Astrocyte (in vitro differentiated cells and primary cell): ENCODE data around the gene STOM. TPM values are rescaled to one million over a fixed set of nuclear protein-coding genes. Genes with fewer than 3 reads are reported as not detected.
A peak's percentile ranks its signal among the peaks of the same experiment; 100 is the strongest.

Experiments
- DNase-seq: peaks from one replicate; pipeline ENCODE4 v3.0.0-alpha.2; 2010; ENCODE audit warnings: low read depth
- FAIRE-seq: peaks from 2 replicates; lab custom pipeline; 2011; peaks lifted over from hg19 to GRCh38; lab: Jason Lieb, UNC
- H2AFZ ChIP-seq: 2 replicates; pipeline ENCODE4 v1.6.0; 2012; ENCODE audit warnings: low read depth, low read length, inconsistent platforms
- H3K27ac ChIP-seq: 2 replicates; pipeline ENCODE4 v1.5.1; 2011; ENCODE audit warnings: low read depth, low read length, inconsistent platforms
- H3K27me3 ChIP-seq: 2 replicates; pipeline ENCODE4 v1.6.0; 2011; ENCODE audit warnings: low read length, inconsistent platforms; ENCODE audit not compliant: insufficient read depth
- H3K36me3 ChIP-seq: 2 replicates; pipeline ENCODE4 v1.5.1; 2011; ENCODE audit warnings: low read length, inconsistent platforms; ENCODE audit not compliant: insufficient read depth
- H3K4me1 ChIP-seq: 2 replicates; pipeline ENCODE4 v1.5.1; 2011; ENCODE audit warnings: low read length, inconsistent platforms; ENCODE audit not compliant: insufficient read depth
- H3K4me2 ChIP-seq: 2 replicates; pipeline ENCODE4 v1.6.0; 2012; ENCODE audit warnings: low read length, inconsistent platforms
- H3K4me3 ChIP-seq: 2 replicates; pipeline ENCODE4 v1.5.1; 2011; ENCODE audit warnings: low read depth, mild to moderate bottlenecking, low read length, inconsistent platforms; ENCODE audit not compliant: insufficient read depth
- H3K79me2 ChIP-seq: 2 replicates; pipeline ENCODE4 v1.6.0; 2012; ENCODE audit warnings: mild to moderate bottlenecking, low read length, inconsistent platforms; ENCODE audit not compliant: insufficient read depth
- H3K9ac ChIP-seq: 2 replicates; pipeline ENCODE4 v1.6.0; 2012; ENCODE audit warnings: mild to moderate bottlenecking, low read length, inconsistent platforms
- H3K9me3 ChIP-seq: 2 replicates; pipeline ENCODE4 v1.5.1; 2012; ENCODE audit warnings: low read depth, mild to moderate bottlenecking, low read length, inconsistent platforms; ENCODE audit not compliant: insufficient read depth
- H4K20me1 ChIP-seq: 2 replicates; pipeline ENCODE4 v1.6.0; 2012; ENCODE audit warnings: low read length, inconsistent platforms; ENCODE audit not compliant: insufficient read depth
- H3K27ac Mint-ChIP-seq: one replicate; pipeline ENCODE4 v1.8.0; 2021; ENCODE audit warnings: mild to moderate bottlenecking, mixed read lengths; ENCODE audit not compliant: unreplicated experiment
- H3K27me3 Mint-ChIP-seq: one replicate; pipeline ENCODE4 v1.8.0; 2021; ENCODE audit warnings: low read depth, mixed read lengths; ENCODE audit not compliant: unreplicated experiment
- H3K36me3 Mint-ChIP-seq: one replicate; pipeline ENCODE4 v1.8.0; 2021; ENCODE audit warnings: low read depth, mixed read lengths; ENCODE audit not compliant: unreplicated experiment
- H3K4me1 Mint-ChIP-seq: one replicate; pipeline ENCODE4 v1.8.0; 2021; ENCODE audit warnings: low read depth, mixed read lengths; ENCODE audit not compliant: unreplicated experiment
- H3K4me3 Mint-ChIP-seq: one replicate; pipeline ENCODE4 v1.8.0; 2021; ENCODE audit warnings: mild to moderate bottlenecking, moderate library complexity, mixed read lengths; ENCODE audit not compliant: unreplicated experiment
- H3K9me3 Mint-ChIP-seq: one replicate; pipeline ENCODE4 v1.8.0; 2021; ENCODE audit warnings: mild to moderate bottlenecking, mixed read lengths; ENCODE audit not compliant: unreplicated experiment
- CTCF ChIP-seq: IDR thresholded peaks from 2 replicates; pipeline ENCODE4 v1.5.1; 2011; ENCODE audit warnings: low read depth, mild to moderate bottlenecking, inconsistent platforms, low read length, moderate library complexity; ENCODE audit not compliant: insufficient read depth
- EZH2 ChIP-seq: IDR thresholded peaks from 2 replicates; pipeline ENCODE4 v1.6.1; 2012; ENCODE audit warnings: mild to moderate bottlenecking, low read length, inconsistent platforms; ENCODE audit not compliant: insufficient read depth
- total RNA-seq: library from RNA; stranded (reverse); gene quantifications from 2 replicates; pipeline ENCODE4 v1.2.1, GENCODE V29; 2021

The STOM gene
- total RNA-seq, 1 donor from 2014 or later = 8.7 TPM

GRCh38 chr9:121359351-121360294 lies 10.4 kb downstream of the STOM start:
- no peaks in the 10 kb centered on the region for H3K27me3 ChIP-seq
- DNase-seq = peak; percentile 52
- H4K20me1 ChIP-seq = no peaks in the 10 kb centered on the region
- peaks cover 29% of the 10 kb centered on the region for H3K4me1 Mint-ChIP-seq
- no peak overlapping the region for H3K27ac Mint-ChIP-seq
- no peaks in the 10 kb centered on the region for H3K36me3 ChIP-seq
- H3K4me3 ChIP-seq = no peak overlapping the region
- no peak overlapping the region for H3K4me3 Mint-ChIP-seq
- H3K9me3 ChIP-seq = no peaks in the 10 kb centered on the region
- no peak for FAIRE-seq
- H3K9me3 Mint-ChIP-seq = no peaks in the 10 kb centered on the region
- H3K36me3 Mint-ChIP-seq = no peaks in the 10 kb centered on the region
- H3K4me2 ChIP-seq = no peak overlapping the region
- H3K4me1 ChIP-seq = peaks cover 20% of the 10 kb centered on the region
- no peaks in the 10 kb centered on the region for H3K27me3 Mint-ChIP-seq
- H2AFZ ChIP-seq = no peak overlapping the region
- H3K27ac ChIP-seq = no peak overlapping the region
- TF ChIP-seq EZH2 (no peak), CTCF (no peak)
- H3K79me2 ChIP-seq = peaks cover 11% of the 10 kb centered on the region
- H3K9ac ChIP-seq = no peak overlapping the region

- Histone ChIP-seq H3K4me1 (peaks cover 20% of the 10 kb centered on the region), H3K4me2 (no peak overlapping the region), H4K20me1 (no peaks in the 10 kb centered on the region), H3K27me3 (no peaks in the 10 kb centered on the region), H3K36me3 (no peaks in the 10 kb centered on the region), H3K79me2 (peaks cover 10% of the 10 kb centered on the region), H3K4me3 (no peak overlapping the region), H2AFZ (no peak overlapping the region), H3K9me3 (no peaks in the 10 kb centered on the region), H3K27ac (no peak overlapping the region), H3K9ac (no peak overlapping the region)
- Mint-ChIP-seq H3K36me3 (no peaks in the 10 kb centered on the region), H3K9me3 (no peaks in the 10 kb centered on the region), H3K27ac (no peak overlapping the region), H3K27me3 (no peaks in the 10 kb centered on the region), H3K4me3 (no peak overlapping the region), H3K4me1 (peaks cover 29% of the 10 kb centered on the region)
- TF ChIP-seq CTCF (no peak), EZH2 (no peak)
- DNase-seq (no peak), FAIRE-seq (no peak)
Observed at GRCh38 chr9:121358751-121359150, 11.3 kb downstream of the STOM start.

- no peaks in the 10 kb centered on the region for H3K27me3 Mint-ChIP-seq
- H3K4me1 Mint-ChIP-seq = peaks cover 20% of the 10 kb centered on the region
- Histone ChIP-seq H3K27me3 (no peaks in the 10 kb centered on the region), H3K27ac (no peak overlapping the region), H4K20me1 (no peaks in the 10 kb centered on the region), H3K9ac (no peak overlapping the region), H3K36me3 (no peaks in the 10 kb centered on the region), H3K4me2 (no peak overlapping the region), H3K4me3 (no peak overlapping the region), H3K4me1 (peaks cover 10% of the 10 kb centered on the region), H3K79me2 (peaks cover 7% of the 10 kb centered on the region), H3K9me3 (no peaks in the 10 kb centered on the region), H2AFZ (no peak overlapping the region)
- FAIRE-seq = no peak
- no peak overlapping the region for H3K4me3 Mint-ChIP-seq
- no peaks in the 10 kb centered on the region for H3K9me3 Mint-ChIP-seq
- H3K36me3 Mint-ChIP-seq = no peaks in the 10 kb centered on the region
- no peak overlapping the region for H3K27ac Mint-ChIP-seq
- no peak for TF ChIP-seq EZH2
- TF ChIP-seq CTCF = no peak
- no peak for DNase-seq
Observed at GRCh38 chr9:121357011-121357410, 13.0 kb downstream of the STOM start.
